Activated CD8-positive, alpha-beta memory T cell treated with anti-CD3 and anti-CD28 coated beads, Interleukin-2, amount 50 U/mL, for 48 hours (primary cell): ENCODE measurements around the gene KMT5B.
"Not testable (repeated sequence)": the region's sequence is repeated elsewhere in the genome, so short reads cannot be mapped to it uniquely, and the experiment has no call there.

Experiments
- DNase-seq: peaks from one replicate; pipeline ENCODE4 v3.0.0-alpha.2; 2020

Gene KMT5B

GRCh38 chr11:68213135-68213515 is at the start of gene KMT5B:
KMT5B (minus strand) TSS chr11:68213296; CDS start chr11:68190076, 23,220 bp downstream.
- peak; percentile 81 for DNase-seq

- no peak for DNase-seq
Measured at GRCh38 chr11:68262544-68262827, 49.4 kb upstream of the KMT5B start.

GRCh38 chr11:68261749-68262543 is 48.9 kb upstream of the KMT5B start:
- no peak for DNase-seq

- no peak for DNase-seq
Measured at GRCh38 chr11:68261006-68261405, 47.9 kb upstream of the KMT5B start.

- DNase-seq, result no peak
Measured at GRCh38 chr11:68260484-68260883, 47.4 kb upstream of the KMT5B start.

GRCh38 chr11:68259122-68259959 is 46.2 kb upstream of the KMT5B start:
- peak; percentile 49 for DNase-seq

GRCh38 chr11:68258363-68258765 is 45.3 kb upstream of the KMT5B start:
- peak; percentile 49 for DNase-seq

- peak; percentile 99 for DNase-seq
Measured at GRCh38 chr11:68257477-68258362, 44.6 kb upstream of the KMT5B start.

- DNase-seq, result no peak
Measured at GRCh38 chr11:68256331-68256741, 43.2 kb upstream of the KMT5B start.

GRCh38 chr11:68255526-68255925 is 42.4 kb upstream of the KMT5B start:
- no peak for DNase-seq

GRCh38 chr11:68254421-68254820 is 41.3 kb upstream of the KMT5B start:
- peak; percentile 39 for DNase-seq

- DNase-seq, result no peak
Measured at GRCh38 chr11:68251765-68252164, 38.7 kb upstream of the KMT5B start.

- not testable (repeated sequence) for DNase-seq
Measured at GRCh38 chr11:68244912-68245311, 31.8 kb upstream of the KMT5B start.

- not testable (repeated sequence) for DNase-seq
Measured at GRCh38 chr11:68243847-68244246, 30.8 kb upstream of the KMT5B start.

- DNase-seq, result no peak
Measured at GRCh38 chr11:68242616-68243015, 29.5 kb upstream of the KMT5B start.

GRCh38 chr11:68231621-68232020 is 18.5 kb upstream of the KMT5B start:
- no peak for DNase-seq

GRCh38 chr11:68229601-68230000 is 16.5 kb upstream of the KMT5B start:
- DNase-seq, result no peak

GRCh38 chr11:68226421-68226820 is 13.3 kb upstream of the KMT5B start:
- DNase-seq, result no peak

GRCh38 chr11:68224606-68225005 is 11.5 kb upstream of the KMT5B start:
- no peak for DNase-seq

GRCh38 chr11:68223275-68223674 is 10.2 kb upstream of the KMT5B start:
- no peak for DNase-seq

GRCh38 chr11:68221406-68221805 is 8.3 kb upstream of the KMT5B start:
- no peak for DNase-seq

GRCh38 chr11:68216171-68216938 is 3.3 kb upstream of the KMT5B start:
- DNase-seq, result no peak
